ENCODE results near the gene FGF14. TPM values are rescaled to one million over a fixed set of nuclear protein-coding genes. Genes with fewer than 3 reads are reported as not detected.

FGF14 gene
- total RNA-seq, 1 experiment from 2014 or later: 0.02 TPM

- DNase-seq: no peak
Observed at GRCh38 chr13:101695870-101696516, 705.9 kb downstream of the FGF14 start.

DNA sequence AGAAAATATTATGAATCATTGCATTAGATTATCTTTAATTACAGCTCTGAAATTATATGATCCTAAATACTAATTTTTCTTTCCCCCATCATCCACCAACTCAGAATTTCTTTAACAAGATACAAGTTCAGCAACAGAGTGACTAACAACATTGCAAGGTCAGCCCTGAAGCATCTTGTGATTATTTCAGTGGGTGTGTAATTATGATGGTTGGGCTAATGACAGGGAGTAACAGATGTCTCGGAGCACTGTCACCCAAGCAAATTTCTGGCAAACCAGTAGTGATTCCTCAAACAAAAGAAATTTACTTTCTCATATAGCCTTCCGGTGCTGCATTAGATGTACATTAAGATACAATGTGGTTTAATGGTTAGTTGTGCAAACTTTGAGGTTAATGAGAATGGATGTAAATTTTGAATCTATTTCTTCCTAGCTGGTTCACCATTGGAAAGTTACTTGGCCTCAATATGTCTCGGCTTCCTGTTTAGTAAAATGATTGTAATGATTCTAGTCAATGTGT lies 710.4 kb downstream of the FGF14 start:
- Histone ChIP-seq H3K36me3 (no peaks in the 10 kb centered on the region), H3K4me3 (no peak overlapping the region), H3K9me3 (replicated peaks) (no peaks in the 10 kb centered on the region), H3K27me3 (no peaks in the 10 kb centered on the region), H3K4me1 (no peaks in the 10 kb centered on the region), H3K27ac (no peak overlapping the region)
- DNase-seq: no peak

More at GRCh38 chr13:101695870-101696516, 705.9 kb downstream of the FGF14 start:
- Histone ChIP-seq H3K27me3 (no peaks in the 10 kb centered on the region), H3K36me3 (no peaks in the 10 kb centered on the region), H3K27ac (no peak overlapping the region), H3K9me3 (replicated peaks) (no peaks in the 10 kb centered on the region), H3K4me1 (no peaks in the 10 kb centered on the region), H3K4me3 (no peak overlapping the region)

- Histone ChIP-seq H3K27me3 (no peaks in the 10 kb centered on the region), H3K27ac (no peak overlapping the region), H3K4me3 (no peak overlapping the region), H3K9me3 (replicated peaks) (no peaks in the 10 kb centered on the region), H3K4me1 (no peaks in the 10 kb centered on the region), H3K36me3 (no peaks in the 10 kb centered on the region)
- DNase-seq: no peak
Observed at GRCh38 chr13:101690871-101691270, 711.0 kb downstream of the FGF14 start.

DNA sequence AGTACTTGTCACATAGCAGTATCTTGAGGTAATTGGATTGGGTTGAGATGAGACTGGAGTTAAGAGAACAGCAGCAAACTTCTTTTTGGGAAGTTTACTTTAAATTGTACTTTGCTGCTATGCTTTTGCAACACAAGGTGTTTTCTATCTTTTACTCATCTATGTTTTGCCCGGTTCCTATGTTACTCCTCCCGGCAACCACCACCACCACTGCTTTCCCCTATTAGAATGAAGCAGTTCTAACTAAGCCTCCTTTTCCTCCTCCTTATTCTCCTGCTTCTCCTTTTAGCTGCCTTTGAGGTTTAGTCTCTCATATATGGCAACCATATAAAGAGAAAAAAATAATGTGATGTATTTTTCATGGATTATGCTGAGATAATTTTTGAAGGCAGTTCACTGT lies 715.8 kb downstream of the FGF14 start:
- DNase-seq: no peak
- Histone ChIP-seq H3K4me1 (no peaks in the 10 kb centered on the region), H3K9me3 (replicated peaks) (no peaks in the 10 kb centered on the region), H3K4me3 (no peak overlapping the region), H3K27me3 (no peaks in the 10 kb centered on the region), H3K27ac (no peak overlapping the region), H3K36me3 (no peaks in the 10 kb centered on the region)

DNA sequence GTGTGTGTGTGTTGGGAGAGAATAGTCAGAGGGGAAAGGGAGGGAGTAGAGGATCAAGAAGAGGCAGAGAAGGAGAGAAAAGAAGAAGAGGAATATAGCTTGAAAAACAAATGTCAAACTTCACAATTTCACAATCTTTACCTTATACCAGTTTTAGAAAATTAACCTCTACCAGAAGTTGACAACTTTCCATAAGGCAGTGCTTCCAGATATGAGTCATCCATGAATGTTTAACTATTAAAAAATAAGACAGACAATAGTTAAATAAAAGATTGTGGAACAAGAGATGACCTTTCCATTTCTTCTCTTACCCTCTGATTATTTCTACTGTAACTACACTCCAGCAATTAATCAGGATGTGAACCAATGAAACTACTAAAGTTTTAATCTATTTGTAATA lies 720.0 kb downstream of the FGF14 start:
- Histone ChIP-seq H3K27me3 (0 out of 2 replicates have a peak, but pooled peaks cover 3% of the 10 kb centered on the region), H3K36me3 (no peaks in the 10 kb centered on the region), H3K4me3 (no peak overlapping the region), H3K27ac (no peak overlapping the region), H3K9me3 (replicated peaks) (no peaks in the 10 kb centered on the region), H3K4me1 (no peaks in the 10 kb centered on the region)
- no peak for DNase-seq

DNA sequence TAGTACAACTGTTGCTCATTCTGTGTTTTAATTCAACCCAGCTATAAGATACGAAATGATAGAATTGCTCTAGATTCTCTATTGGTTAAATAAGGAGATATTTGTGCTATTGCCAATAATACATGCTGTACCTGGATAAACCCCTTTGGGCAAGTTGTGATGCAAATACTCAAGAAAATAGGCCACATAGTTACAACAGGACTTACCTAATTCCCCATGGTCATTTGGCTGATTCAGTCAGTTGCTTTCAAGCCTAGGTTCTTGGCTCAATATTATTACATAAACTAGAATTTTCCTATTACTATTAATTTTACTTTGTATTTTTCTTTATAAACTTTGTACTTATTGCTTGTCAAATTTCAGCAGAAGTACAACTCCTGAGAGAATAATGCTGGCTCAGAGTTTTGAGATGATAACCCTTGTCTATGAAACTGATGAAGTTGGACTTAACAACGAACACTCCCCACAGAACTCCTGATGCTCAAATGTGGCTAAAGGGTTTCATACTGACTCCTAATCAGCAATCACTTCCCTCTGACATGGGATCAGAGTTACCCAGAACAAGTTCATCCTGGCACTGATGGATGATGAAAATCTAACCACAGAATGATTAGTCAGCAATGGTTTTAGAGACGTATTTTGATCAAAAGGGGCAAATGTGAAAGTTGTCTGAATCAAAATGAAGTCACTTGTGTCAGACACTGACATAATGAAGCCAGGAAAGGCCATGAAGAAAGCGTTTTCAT lies 728.3 kb downstream of the FGF14 start:
- no peak overlapping the region for H3K27ac ChIP-seq
- H3K36me3 ChIP-seq: no peaks in the 10 kb centered on the region
- H3K9me3 ChIP-seq (replicated peaks): no peaks in the 10 kb centered on the region
- DNase-seq: no peak
- no peak overlapping the region for H3K4me3 ChIP-seq
- no peaks in the 10 kb centered on the region for H3K4me1 ChIP-seq
- H3K27me3 ChIP-seq: 0 out of 2 replicates have a peak, but pooled peaks cover 3% of the 10 kb centered on the region

DNA sequence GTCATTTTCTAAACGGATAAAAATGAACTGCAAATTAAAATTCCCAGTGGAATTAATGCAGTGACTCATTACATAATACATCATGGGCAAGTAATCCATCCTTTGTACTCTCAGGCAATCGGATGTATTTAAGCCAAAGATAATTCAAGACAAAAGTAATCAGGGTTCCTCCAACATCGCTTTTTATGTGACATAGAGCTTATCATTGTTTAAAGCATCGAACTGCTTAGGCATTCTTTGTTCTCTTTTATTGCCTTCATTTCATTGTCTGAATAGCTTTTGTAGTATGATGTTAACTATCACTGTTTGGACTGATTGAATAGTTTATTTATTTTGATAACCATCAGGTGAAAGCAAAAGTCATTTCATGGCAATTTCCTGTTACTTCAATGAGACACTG lies 740.0 kb downstream of the FGF14 start:
- Histone ChIP-seq H3K27ac (no peak overlapping the region), H3K27me3 (no peaks in the 10 kb centered on the region), H3K4me1 (no peaks in the 10 kb centered on the region), H3K9me3 (replicated peaks) (no peaks in the 10 kb centered on the region), H3K36me3 (no peaks in the 10 kb centered on the region), H3K4me3 (no peak overlapping the region)
- DNase-seq: no peak

Other genes with a start within 250 kb of the FGF14 start
- gene TPP2, start 194.9 kb upstream of the FGF14 start, total RNA-seq (2014; rRNA removed; shearing (Covaris generic)): 70.6 and 84.6 TPM in 2 replicates

Measured in SJCRH30 (cell line).